ENCODE results near the gene ANXA10.

- TF ChIP-seq CTCF (conservative IDR thresholded peaks at IDR 0.05; ENCODE audit: low read length): no peak
- no peak for TF ChIP-seq EZH2phosphoT487 (IDR thresholded peaks at IDR 0.05; ENCODE audit: borderline replicate concordance)
Observed at GRCh38 chr4:168077726-168078239, 14.6 kb upstream of the ANXA10 start.

Data from Loucy (cell line).